ENCODE measurements around the gene RPL22.

The RPL22 gene

GRCh38 chr1:6206520-6206855, 7.1 kb upstream of the RPL22 start:
- no peak for TF ChIP-seq CTCF (conservative IDR thresholded peaks at IDR 0.05; ENCODE audit: low read depth, low read length)
- peak overlapping the region; percentile 66 for H3K4me3 ChIP-seq (ENCODE audit: low read length)

GRCh38 chr1:6205849-6206519, 6.6 kb upstream of the RPL22 start, which contains the start of gene RNF207:
RNF207 (plus strand) TSS chr1:6206119; CDS start chr1:6206536, 417 bp downstream.
- peak; percentile 1 for TF ChIP-seq CTCF (conservative IDR thresholded peaks at IDR 0.05; ENCODE audit: low read depth, low read length)
- DNase-seq (ENCODE audit: low read depth), result peak; percentile 44
- peak within 1 kb of the TSS; percentile 66 for H3K4me3 ChIP-seq (ENCODE audit: low read length)

More at GRCh38 chr1:6206520-6206855, 7.1 kb upstream of the RPL22 start:
- no peak for DNase-seq (ENCODE audit: low read depth)

- no peak for DNase-seq (ENCODE audit: low read depth)
- no peak for TF ChIP-seq CTCF (conservative IDR thresholded peaks at IDR 0.05; ENCODE audit: low read depth, low read length)
- no peak overlapping the region for H3K4me3 ChIP-seq (ENCODE audit: low read length)
These were observed 2.9 kb upstream of the RPL22 start for GRCh38 chr1:6202256-6202655.

- H3K4me3 ChIP-seq (ENCODE audit: low read length), result peak overlapping the region; percentile 98
- no peak for TF ChIP-seq CTCF (conservative IDR thresholded peaks at IDR 0.05; ENCODE audit: low read depth, low read length)
- DNase-seq (ENCODE audit: low read depth), result no peak
These were observed 904 bp upstream of the RPL22 start for GRCh38 chr1:6200188-6200809.

- DNase-seq (ENCODE audit: low read depth), result no peak
- H3K4me3 ChIP-seq (ENCODE audit: low read length), result peak overlapping the region; percentile 98
These were observed 623 bp downstream of the RPL22 start for GRCh38 chr1:6198646-6199297.

GRCh38 chr1:6197746-6198427, 1.5 kb downstream of the RPL22 start:
- H3K4me3 ChIP-seq (ENCODE audit: low read length), result peak overlapping the region; percentile 98
- no peak for TF ChIP-seq CTCF (conservative IDR thresholded peaks at IDR 0.05; ENCODE audit: low read depth, low read length)
- DNase-seq (ENCODE audit: low read depth), result no peak

More at GRCh38 chr1:6198646-6199297, 623 bp downstream of the RPL22 start:
- TF ChIP-seq CTCF (conservative IDR thresholded peaks at IDR 0.05; ENCODE audit: low read depth, low read length), result no peak
